GM23338 (cell line): Measurements from ENCODE around the gene TNFRSF4. TPM values are rescaled to one million over a fixed set of nuclear protein-coding genes. Genes with fewer than 3 reads are reported as not detected.

ENCODE experiments used
- ATAC-seq: fragments of 200-7000 bp; cut with Tn5 transposase; 3 replicates; pipeline ENCODE4 v1.9.1; 2020
- DNase-seq: peaks from one replicate; pipeline ENCODE4 v3.0.0-alpha.2; 2015; ENCODE audit warnings: low spot score
- H2AFZ ChIP-seq: fragments of 200-600 bp; sonication (generic); 2 replicates; pipeline ENCODE4 v1.8.0; 2016; ENCODE audit warnings: antibody characterized with exemption, mild to moderate bottlenecking, moderate library complexity
- H3F3A ChIP-seq: fragments of 200-600 bp; sonication (generic); replicated peaks from 2 replicates; pipeline ENCODE4 v1.8.0; 2017; ENCODE audit warnings: antibody characterized with exemption, mixed run types, low read depth
- H3K27ac ChIP-seq: fragments of 200-600 bp; sonication (generic); 2 replicates; pipeline ENCODE4 v1.6.1; 2016; ENCODE audit warnings: low read depth
- H3K27me3 ChIP-seq: fragments of 200-600 bp; sonication (generic); 2 replicates; pipeline ENCODE4 v1.8.0; 2016; ENCODE audit warnings: mild to moderate bottlenecking, mixed run types, moderate library complexity; ENCODE audit not compliant: insufficient read depth
- H3K36me3 ChIP-seq: fragments of 200-600 bp; sonication (generic); 2 replicates; pipeline ENCODE4 v1.8.0; 2016; ENCODE audit warnings: mild to moderate bottlenecking; ENCODE audit not compliant: insufficient read depth
- H3K4me1 ChIP-seq: fragments of 200-600 bp; sonication (generic); 2 replicates; pipeline ENCODE4 v1.8.0; 2016; ENCODE audit warnings: mild to moderate bottlenecking, moderate library complexity; ENCODE audit not compliant: insufficient read depth
- H3K4me2 ChIP-seq: fragments of 200-600 bp; sonication (generic); 2 replicates; pipeline ENCODE4 v1.7.1; 2017; ENCODE audit warnings: mixed run types
- H3K4me3 ChIP-seq: fragments of 200-600 bp; sonication (generic); 2 replicates; pipeline ENCODE4 v1.6.1; 2016; ENCODE audit warnings: mixed run types
- H3K79me2 ChIP-seq: fragments of 200-600 bp; sonication (generic); replicated peaks from 2 replicates; pipeline ENCODE4 v1.8.0; 2017; ENCODE audit warnings: mild to moderate bottlenecking; ENCODE audit not compliant: insufficient read depth
- H3K9me2 ChIP-seq: fragments of 200-600 bp; sonication (generic); 2 replicates; pipeline ENCODE4 v1.8.0; 2017; ENCODE audit not compliant: insufficient read depth
- H4K20me1 ChIP-seq: fragments of 200-600 bp; sonication (generic); replicated peaks from 2 replicates; pipeline ENCODE4 v1.8.0; 2017; ENCODE audit warnings: mild to moderate bottlenecking; ENCODE audit not compliant: insufficient read depth
- H3K27ac Mint-ChIP-seq: 2 replicates; pipeline ENCODE4 v1.8.0; 2020; ENCODE audit warnings: inconsistent platforms, mild to moderate bottlenecking, moderate library complexity, mixed read lengths
- H3K27me3 Mint-ChIP-seq: 3 replicates; pipeline ENCODE4 v1.8.0; 2022; ENCODE audit warnings: low read depth, mild to moderate bottlenecking, moderate library complexity, mixed read lengths, inconsistent platforms; ENCODE audit not compliant: insufficient read depth, poor library complexity
- H3K36me3 Mint-ChIP-seq: 3 replicates; pipeline ENCODE4 v1.8.0; 2021; ENCODE audit warnings: low read depth, mild to moderate bottlenecking, inconsistent platforms, moderate library complexity, mixed read lengths
- H3K4me1 Mint-ChIP-seq: 3 replicates; pipeline ENCODE4 v1.8.0; 2020; ENCODE audit warnings: mild to moderate bottlenecking, inconsistent platforms, mixed read lengths
- H3K4me3 Mint-ChIP-seq: 3 replicates; pipeline ENCODE4 v1.8.0; 2021; ENCODE audit warnings: moderate library complexity, mild to moderate bottlenecking, inconsistent platforms, mixed read lengths
- H3K9me3 Mint-ChIP-seq: 3 replicates; pipeline ENCODE4 v1.8.0; 2020; ENCODE audit warnings: moderate library complexity, mild to moderate bottlenecking, inconsistent platforms, mixed read lengths
- CREB1 ChIP-seq: fragments of 250-450 bp; sonication (Bioruptor Pico); IDR thresholded peaks from 2 replicates; pipeline ENCODE4 v1.5.0; 2020; ENCODE audit warnings: low read depth, mild to moderate bottlenecking, moderate library complexity
- CTCF ChIP-seq, 2 experiments: fragments of 200-600 bp in 1 of 2; sonication (generic) in 1 of 2; conservative IDR thresholded peaks; 2 replicates each; pipeline versions ENCODE4 v1.5.1 to v1.6.1; 2016 to 2017; ENCODE audit warnings: antibody characterized with exemption in 2 of 2, low read depth in 2 of 2, mild to moderate bottlenecking in 2 of 2, moderate library complexity in 1 of 2
- ETS1 ChIP-seq: IDR thresholded peaks from 2 replicates; pipeline ENCODE4 v1.6.1; 2016; ENCODE audit warnings: antibody characterized with exemption
- EZH2 ChIP-seq: fragments of 200-600 bp; sonication (generic); IDR thresholded peaks from one replicate; pipeline ENCODE4 v1.8.0; 2017; ENCODE audit warnings: antibody characterized with exemption, mild to moderate bottlenecking, low read depth; ENCODE audit not compliant: unreplicated experiment
- EZH2phosphoT487 ChIP-seq: fragments of 200-600 bp; sonication (generic); IDR thresholded peaks from one replicate; pipeline ENCODE4 v1.8.1; 2018; ENCODE audit warnings: antibody characterized with exemption; ENCODE audit not compliant: unreplicated experiment
- JUNB ChIP-seq: IDR thresholded peaks from one replicate; pipeline ENCODE4 v1.6.1; 2016; ENCODE audit warnings: antibody characterized with exemption; ENCODE audit not compliant: unreplicated experiment
- NANOG ChIP-seq: IDR thresholded peaks from 2 replicates; pipeline ENCODE4 v1.6.1; 2016; ENCODE audit warnings: antibody characterized with exemption, borderline replicate concordance
- POLR2AphosphoS5 ChIP-seq: IDR thresholded peaks from 2 replicates; pipeline ENCODE4 v1.6.1; 2016; ENCODE audit warnings: antibody characterized with exemption, low read depth
- REST ChIP-seq: IDR thresholded peaks from one replicate; pipeline ENCODE4 v1.6.1; 2018; ENCODE audit warnings: antibody characterized with exemption; ENCODE audit not compliant: unreplicated experiment
- STAT1 ChIP-seq: IDR thresholded peaks from one replicate; pipeline ENCODE4 v1.6.1; 2016; ENCODE audit warnings: antibody characterized with exemption; ENCODE audit not compliant: unreplicated experiment
- ZNF114 ChIP-seq: fragments of 250-450 bp; sonication (Bioruptor Pico); IDR thresholded peaks from 2 replicates; pipeline ENCODE4 v1.5.0; 2020; ENCODE audit warnings: mild to moderate bottlenecking, moderate library complexity
- polyA plus RNA-seq: library from polyadenylated mRNA; unstranded; fragments of >200 nt; fragmentation: Nextera tagmentation; extraction: Ambion mirVana; gene quantifications from 2 replicates; pipeline ENCODE4 v1.2.1, GENCODE V29; 2016
- total RNA-seq: library from RNA; depleted of rRNA; stranded (reverse); fragments of >200 nt; shearing (Covaris generic); gene quantifications from 2 replicates; pipeline ENCODE4 v1.2.3, GENCODE V29; 2014

The TNFRSF4 gene
- total and polyA plus RNA-seq, 2 experiments from 2014 or later, result not detected

GRCh38 chr1:1183833-1184775, 29.8 kb downstream of the TNFRSF4 start:
- ATAC-seq (no peak), DNase-seq (peak; percentile 0)
- no peak for TF ChIP-seq STAT1
- TF ChIP-seq POLR2AphosphoS5, result no peak
- TF ChIP-seq REST, result no peak
- no peak for TF ChIP-seq JUNB
- no peak for TF ChIP-seq CTCF (conservative IDR thresholded peaks at IDR 0.05; ENCODE audit: low read depth in 2 of 2)
- no peak for TF ChIP-seq NANOG
- TF ChIP-seq EZH2phosphoT487, result no peak
- TF ChIP-seq EZH2, result no peak
- no peak for TF ChIP-seq ETS1
- TF ChIP-seq ZNF114 (CRISPR knock-in tag), result no peak
- no peak for TF ChIP-seq CREB1 (CRISPR knock-in tag)
- no peak overlapping the region for H3K4me3 Mint-ChIP-seq
- no peaks in the 10 kb centered on the region for H3K36me3 Mint-ChIP-seq
- Histone ChIP-seq H3F3A (no peaks in the 10 kb centered on the region), H3K4me3 (no peak overlapping the region), H2AFZ (no peak overlapping the region), H3K79me2 (no peaks in the 10 kb centered on the region), H4K20me1 (no peaks in the 10 kb centered on the region), H3K4me2 (no peak overlapping the region), H3K9me2 (no peaks in the 10 kb centered on the region), H3K27me3 (no peaks in the 10 kb centered on the region), H3K4me1 (no peaks in the 10 kb centered on the region), H3K36me3 (no peaks in the 10 kb centered on the region), H3K27ac (no peak overlapping the region)
- H3K9me3 Mint-ChIP-seq, result no peaks in the 10 kb centered on the region
- H3K27me3 Mint-ChIP-seq, result peaks cover 5% of the 10 kb centered on the region
- no peak overlapping the region for H3K27ac Mint-ChIP-seq
- no peaks in the 10 kb centered on the region for H3K4me1 Mint-ChIP-seq
